GM19468 (cell line): ENCODE results near the gene ART4.

ENCODE experiments used
- ATAC-seq: cut with Tn5 transposase; IDR thresholded peaks from one replicate; pipeline ENCODE4 v1.9.1; 2021; ENCODE audit warnings: mild to moderate bottlenecking, moderate library complexity, moderate number of reproducible peaks; ENCODE audit not compliant: unreplicated experiment; ENCODE audit errors: extremely low read depth

Gene ART4

GRCh38 chr12:14824012-14824634 is 19.2 kb downstream of the ART4 start:
- no peak for ATAC-seq

- no peak for ATAC-seq
These were observed 29.3 kb downstream of the ART4 start, which contains the start of gene SMCO3 for GRCh38 chr12:14814014-14814413. SMCO3 (minus strand) TSS chr12:14814182; CDS start chr12:14806680, 7,502 bp downstream.

- no peak for ATAC-seq
These were observed 31.8 kb downstream of the ART4 start for GRCh38 chr12:14811486-14811885.

GRCh38 chr12:14810953-14811483 is 32.3 kb downstream of the ART4 start:
- no peak for ATAC-seq

- ATAC-seq, result no peak
These were observed 33.0 kb downstream of the ART4 start for GRCh38 chr12:14810167-14810952.

GRCh38 chr12:14803830-14804160 is 39.5 kb downstream of the ART4 start:
- ATAC-seq, result no peak

- peak; percentile 99 for ATAC-seq
These were observed 40.1 kb downstream of the ART4 start, which contains the start of the genes C12orf60 and WBP11 for GRCh38 chr12:14803011-14803829. C12orf60 (plus strand) TSS chr12:14803670; CDS start chr12:14822936, 19,266 bp downstream. WBP11 (minus strand) TSS chr12:14803478; CDS start chr12:14801383, 2,095 bp downstream.

GRCh38 chr12:14802721-14803010 is 40.7 kb downstream of the ART4 start:
- ATAC-seq, result no peak

- no peak for ATAC-seq
These were observed 41.1 kb downstream of the ART4 start for GRCh38 chr12:14802247-14802646.

- no peak for ATAC-seq
These were observed 48.3 kb downstream of the ART4 start for GRCh38 chr12:14795028-14795448.

GRCh38 chr12:14785568-14785967 is 57.8 kb downstream of the ART4 start:
- ATAC-seq, result no peak

GRCh38 chr12:14784471-14784870 is 58.9 kb downstream of the ART4 start:
- ATAC-seq, result no peak

GRCh38 chr12:14782756-14783155 is 60.6 kb downstream of the ART4 start:
- no peak for ATAC-seq

- ATAC-seq, result no peak
These were observed 61.8 kb downstream of the ART4 start for GRCh38 chr12:14781563-14781962.

- ATAC-seq, result no peak
These were observed 62.5 kb downstream of the ART4 start for GRCh38 chr12:14780859-14781258.

GRCh38 chr12:14779834-14780233 is 63.5 kb downstream of the ART4 start:
- ATAC-seq, result no peak

GRCh38 chr12:14777271-14777670 is 66.1 kb downstream of the ART4 start:
- no peak for ATAC-seq

GRCh38 chr12:14776236-14776961 is 66.9 kb downstream of the ART4 start:
- ATAC-seq, result no peak

GRCh38 chr12:14775636-14775980 is 67.7 kb downstream of the ART4 start:
- no peak for ATAC-seq
